ENCODE results near the gene GARIN5A. TPM values are rescaled to one million over a fixed set of nuclear protein-coding genes. Genes with fewer than 3 reads are reported as not detected.
A peak's percentile ranks its signal among the peaks of the same experiment; 100 is the strongest.

The GARIN5A gene
- total RNA-seq, 2 donors from 2014 or later, result 0.76 TPM; not detected in 1

GRCh38 chr19:50460161-50460765 is 16.4 kb downstream of the GARIN5A start:
- no peaks in the 10 kb centered on the region for H3K9me3 Mint-ChIP-seq
- H3K4me3 Mint-ChIP-seq, result peak overlapping the region; percentile 68 to 78
- peak; percentile 37 to 42 for DNase-seq
- peaks cover 17% of the 10 kb centered on the region for H3K27me3 Mint-ChIP-seq (ENCODE audit: low read depth)
- peaks cover 19% of the 10 kb centered on the region for H3K4me1 Mint-ChIP-seq (ENCODE audit: low read depth)
- H3K36me3 Mint-ChIP-seq (ENCODE audit: insufficient read depth in 2 of 2), result no peaks in the 10 kb centered on the region
- H3K27ac Mint-ChIP-seq, result peak overlapping the region; percentile 26
- ATAC-seq (replicated peaks in 1 of 2), result peak; percentile 76 to 79

- Mint-ChIP-seq H3K27ac (no peak overlapping the region), H3K36me3 (ENCODE audit: insufficient read depth in 2 of 2) (no peaks in the 10 kb centered on the region), H3K9me3 (no peaks in the 10 kb centered on the region), H3K4me3 (peak overlapping the region; percentile 68 to 78), H3K27me3 (ENCODE audit: low read depth) (peaks cover 17% of the 10 kb centered on the region), H3K4me1 (ENCODE audit: low read depth) (peaks cover 19% of the 10 kb centered on the region)
- ATAC-seq (replicated peaks in 1 of 2), result no peak
- DNase-seq, result no peak
These were observed 17.0 kb downstream of the GARIN5A start for GRCh38 chr19:50459638-50460037.

DNA sequence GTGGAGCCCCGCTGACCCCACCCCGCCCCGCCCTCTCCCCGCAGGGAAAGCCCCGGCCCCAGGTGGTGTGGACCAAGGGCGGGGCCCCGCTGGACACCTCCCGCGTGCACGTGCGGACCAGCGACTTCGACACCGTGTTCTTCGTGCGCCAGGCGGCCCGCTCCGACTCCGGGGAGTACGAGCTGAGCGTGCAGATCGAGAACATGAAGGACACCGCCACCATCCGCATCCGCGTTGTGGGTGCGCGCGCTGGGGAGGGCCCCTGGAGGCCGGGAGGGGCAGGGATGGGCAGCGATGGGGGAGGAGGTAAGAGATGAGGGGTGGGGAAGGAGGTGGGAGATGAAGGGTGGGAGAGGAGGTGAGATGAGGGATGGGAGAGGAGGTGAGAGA is 17.6 kb downstream of the GARIN5A start:
- ATAC-seq (replicated peaks in 1 of 2) (no peak), DNase-seq (no peak)
- H3K4me3 Mint-ChIP-seq, result no peak overlapping the region
- peaks cover 17% of the 10 kb centered on the region for H3K27me3 Mint-ChIP-seq (ENCODE audit: low read depth)
- no peaks in the 10 kb centered on the region for H3K9me3 Mint-ChIP-seq
- no peaks in the 10 kb centered on the region for H3K36me3 Mint-ChIP-seq (ENCODE audit: insufficient read depth in 2 of 2)
- no peak overlapping the region for H3K27ac Mint-ChIP-seq
- H3K4me1 Mint-ChIP-seq (ENCODE audit: low read depth), result peaks cover 19% of the 10 kb centered on the region

DNA sequence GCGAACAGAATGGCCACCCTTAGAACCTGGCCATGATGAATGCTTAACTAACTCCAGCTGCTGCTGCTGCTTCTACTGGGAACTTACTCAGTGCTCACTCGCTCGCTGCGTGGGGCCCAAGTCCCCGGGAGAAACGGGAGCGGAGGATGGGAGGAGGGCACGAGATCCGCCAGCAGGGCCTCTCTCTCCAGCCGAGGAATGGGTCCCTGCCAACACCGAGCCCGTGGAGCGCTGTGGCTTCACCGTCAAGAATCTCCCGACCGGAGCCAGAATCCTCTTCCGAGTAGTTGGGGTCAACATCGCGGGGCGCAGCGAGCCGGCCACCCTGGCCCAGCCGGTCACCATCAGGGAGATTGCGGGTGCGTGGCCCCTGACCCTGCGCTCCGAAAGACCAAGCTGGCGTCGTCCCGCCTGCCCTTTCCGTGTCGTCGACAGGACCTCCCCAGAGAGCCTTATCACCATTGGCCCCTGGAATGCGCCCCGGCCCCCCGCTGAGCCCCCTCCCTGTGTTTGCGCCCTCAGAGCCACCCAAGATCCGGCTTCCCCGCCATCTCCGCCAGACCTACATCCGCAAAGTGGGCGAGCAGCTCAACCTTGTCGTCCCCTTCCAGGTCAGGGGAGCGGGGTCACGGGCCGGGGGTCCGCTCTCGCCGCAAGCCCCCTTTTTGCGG is 18.1 kb downstream of the GARIN5A start:
- Mint-ChIP-seq H3K27me3 (ENCODE audit: low read depth) (peaks cover 17% of the 10 kb centered on the region), H3K9me3 (no peaks in the 10 kb centered on the region)
- no peak for ATAC-seq (replicated peaks in 1 of 2)

DNA sequence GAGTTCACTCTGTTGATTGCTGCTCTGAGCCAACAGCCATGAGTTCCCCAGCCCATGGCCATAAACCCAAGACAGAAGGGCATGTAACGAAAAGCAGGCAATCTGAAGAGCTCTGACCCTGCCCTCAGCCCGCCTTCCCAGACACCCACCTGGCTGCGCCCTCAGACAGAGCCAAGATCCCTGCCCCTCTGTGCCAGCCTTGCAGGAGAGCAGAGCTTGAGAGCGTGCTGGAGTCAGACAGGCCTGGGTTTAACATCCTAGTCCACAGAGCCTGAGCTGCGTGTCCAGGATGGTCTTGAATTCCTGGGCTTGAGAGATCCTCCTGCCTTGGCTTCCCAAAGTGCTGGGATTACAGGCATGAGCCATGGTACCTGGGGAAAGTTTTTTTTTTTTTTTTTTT is 19.3 kb downstream of the GARIN5A start:
- Mint-ChIP-seq H3K27me3 (ENCODE audit: low read depth) (peaks cover 17% of the 10 kb centered on the region), H3K36me3 (ENCODE audit: insufficient read depth in 2 of 2) (no peaks in the 10 kb centered on the region), H3K4me1 (ENCODE audit: low read depth) (peaks cover 19% of the 10 kb centered on the region), H3K27ac (no peak overlapping the region), H3K4me3 (no peak overlapping the region), H3K9me3 (no peaks in the 10 kb centered on the region)
- DNase-seq (no peak), ATAC-seq (replicated peaks in 1 of 2) (no peak)

More for the DNA sequence above, 18.1 kb downstream of the GARIN5A start:
- no peak for DNase-seq
- Mint-ChIP-seq H3K27ac (no peak overlapping the region), H3K4me3 (peak overlapping the region in 1 of 2 donors; percentile 34), H3K4me1 (ENCODE audit: low read depth) (peaks cover 19% of the 10 kb centered on the region), H3K36me3 (ENCODE audit: insufficient read depth in 2 of 2) (no peaks in the 10 kb centered on the region)

GRCh38 chr19:50455992-50456391 is 20.7 kb downstream of the GARIN5A start:
- peak overlapping the region; percentile 14 for H3K27ac Mint-ChIP-seq
- no peaks in the 10 kb centered on the region for H3K9me3 Mint-ChIP-seq
- peaks cover 17% of the 10 kb centered on the region for H3K27me3 Mint-ChIP-seq (ENCODE audit: low read depth)
- no peak overlapping the region for H3K4me3 Mint-ChIP-seq
- H3K36me3 Mint-ChIP-seq (ENCODE audit: insufficient read depth in 2 of 2), result no peaks in the 10 kb centered on the region
- ATAC-seq (replicated peaks in 1 of 2), result no peak
- H3K4me1 Mint-ChIP-seq (ENCODE audit: low read depth), result peaks cover 13% of the 10 kb centered on the region
- DNase-seq, result no peak

- no peak overlapping the region for H3K4me3 Mint-ChIP-seq
- H3K4me1 Mint-ChIP-seq (ENCODE audit: low read depth), result no peaks in the 10 kb centered on the region
- ATAC-seq (replicated peaks in 1 of 2), result no peak
- no peak for DNase-seq
- no peaks in the 10 kb centered on the region for H3K9me3 Mint-ChIP-seq
- peaks cover 21% of the 10 kb centered on the region for H3K27me3 Mint-ChIP-seq (ENCODE audit: low read depth)
- no peaks in the 10 kb centered on the region for H3K36me3 Mint-ChIP-seq (ENCODE audit: insufficient read depth in 2 of 2)
- no peak overlapping the region for H3K27ac Mint-ChIP-seq
These were observed 23.4 kb downstream of the GARIN5A start for GRCh38 chr19:50453243-50453642.

- H3K36me3 Mint-ChIP-seq (ENCODE audit: insufficient read depth in 2 of 2), result no peaks in the 10 kb centered on the region
These were observed 25.5 kb downstream of the GARIN5A start for GRCh38 chr19:50451223-50451534.

DNA sequence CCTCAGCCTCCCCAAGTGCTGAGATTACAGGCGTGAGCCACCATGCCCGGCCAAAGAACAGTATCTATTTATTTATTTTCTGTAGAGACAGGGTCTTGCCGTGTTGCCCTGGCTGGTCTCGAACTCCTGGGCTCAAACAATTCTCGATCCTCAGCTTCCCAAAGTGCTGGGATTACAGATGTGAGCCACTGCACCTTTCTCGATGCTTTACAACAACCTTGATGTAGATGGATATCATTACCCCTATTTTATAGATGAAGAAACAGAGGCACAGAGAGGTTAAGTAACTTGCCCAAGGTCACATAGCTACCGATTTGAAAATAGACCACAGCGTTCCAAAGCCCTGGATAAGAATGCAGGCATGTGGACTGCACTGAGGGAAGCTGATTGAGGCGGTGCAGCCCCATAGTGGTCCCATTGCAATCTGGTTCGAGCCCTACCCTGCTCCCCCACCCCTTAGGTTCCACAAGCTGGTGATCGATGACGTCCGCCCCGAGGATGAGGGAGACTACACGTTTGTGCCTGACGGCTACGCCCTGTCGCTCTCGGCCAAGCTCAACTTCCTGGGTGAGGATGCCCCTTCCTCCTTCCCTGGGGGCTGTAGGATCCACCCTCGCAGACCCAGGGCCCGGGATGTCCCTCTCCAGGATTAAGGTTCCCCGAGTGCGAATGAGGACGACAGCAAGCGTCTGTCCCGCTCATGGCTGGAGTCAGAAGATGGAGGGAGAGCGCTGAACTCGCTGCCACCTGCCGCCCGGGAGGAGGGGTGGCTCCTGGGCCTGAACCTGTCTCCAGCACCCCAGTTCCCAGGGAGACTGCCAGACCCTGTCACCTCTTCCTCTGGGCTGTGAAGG is 26.1 kb downstream of the GARIN5A start:
- H3K36me3 Mint-ChIP-seq (ENCODE audit: insufficient read depth in 2 of 2), result no peaks in the 10 kb centered on the region
- no peak for DNase-seq
- no peak for ATAC-seq (replicated peaks in 1 of 2)
- no peak overlapping the region for H3K27ac Mint-ChIP-seq
- peaks cover 0 to 2% of the 10 kb centered on the region in 2 donors for H3K9me3 Mint-ChIP-seq
- H3K4me3 Mint-ChIP-seq, result no peak overlapping the region
- no peaks in the 10 kb centered on the region for H3K4me1 Mint-ChIP-seq (ENCODE audit: low read depth)
- peaks cover 8% of the 10 kb centered on the region for H3K27me3 Mint-ChIP-seq (ENCODE audit: low read depth)

More at GRCh38 chr19:50451223-50451534, 25.5 kb downstream of the GARIN5A start:
- H3K4me3 Mint-ChIP-seq, result no peak overlapping the region
- H3K27me3 Mint-ChIP-seq (ENCODE audit: low read depth), result peaks cover 8% of the 10 kb centered on the region
- no peaks in the 10 kb centered on the region for H3K4me1 Mint-ChIP-seq (ENCODE audit: low read depth)
- ATAC-seq (replicated peaks in 1 of 2), result no peak
- no peak for DNase-seq
- H3K9me3 Mint-ChIP-seq, result peaks cover 0 to 2% of the 10 kb centered on the region in 2 donors
- H3K27ac Mint-ChIP-seq, result no peak overlapping the region

GRCh38 chr19:50449236-50449899 is 27.3 kb downstream of the GARIN5A start:
- H3K36me3 Mint-ChIP-seq (ENCODE audit: insufficient read depth in 2 of 2), result no peaks in the 10 kb centered on the region
- DNase-seq, result no peak
- no peak for ATAC-seq (replicated peaks in 1 of 2)
- H3K27me3 Mint-ChIP-seq (ENCODE audit: low read depth), result peaks cover 10% of the 10 kb centered on the region
- H3K9me3 Mint-ChIP-seq, result peaks cover 0 to 2% of the 10 kb centered on the region in 2 donors
- no peaks in the 10 kb centered on the region for H3K4me1 Mint-ChIP-seq (ENCODE audit: low read depth)
- no peak overlapping the region for H3K4me3 Mint-ChIP-seq
- H3K27ac Mint-ChIP-seq, result no peak overlapping the region

DNA sequence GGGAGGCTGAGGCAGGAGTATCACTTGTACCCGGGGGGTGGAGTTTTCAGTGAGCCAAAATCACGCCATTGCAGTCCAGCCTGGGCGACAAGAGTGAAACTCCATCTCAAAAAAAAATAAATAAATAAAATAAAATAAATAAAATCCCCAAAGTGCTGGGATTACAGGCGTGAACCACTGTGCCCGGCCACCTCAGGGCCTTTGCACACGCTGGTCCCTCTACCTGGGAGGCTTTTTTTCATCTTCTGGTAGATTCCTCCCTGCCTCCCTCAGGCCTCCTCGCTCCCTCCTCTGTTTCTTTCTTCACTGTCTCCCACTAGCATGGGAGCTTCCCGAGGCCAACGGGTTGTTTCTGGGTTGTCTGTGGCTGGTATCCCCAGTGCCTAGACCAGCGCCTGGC is 28.9 kb downstream of the GARIN5A start:
- H3K27me3 Mint-ChIP-seq (ENCODE audit: low read depth), result peaks cover 18% of the 10 kb centered on the region

GRCh38 chr19:50447053-50447452 is 29.6 kb downstream of the GARIN5A start:
- peaks cover 0 to 2% of the 10 kb centered on the region in 2 donors for H3K9me3 Mint-ChIP-seq
- ATAC-seq (replicated peaks in 1 of 2) (no peak), DNase-seq (no peak)
- H3K27ac Mint-ChIP-seq, result no peak overlapping the region
- no peak overlapping the region for H3K4me3 Mint-ChIP-seq
- H3K36me3 Mint-ChIP-seq (ENCODE audit: insufficient read depth in 2 of 2), result no peaks in the 10 kb centered on the region
- H3K27me3 Mint-ChIP-seq (ENCODE audit: low read depth), result peaks cover 18% of the 10 kb centered on the region
- no peaks in the 10 kb centered on the region for H3K4me1 Mint-ChIP-seq (ENCODE audit: low read depth)

More for the DNA sequence above, 28.9 kb downstream of the GARIN5A start:
- Mint-ChIP-seq H3K4me1 (ENCODE audit: low read depth) (no peaks in the 10 kb centered on the region), H3K4me3 (no peak overlapping the region), H3K36me3 (ENCODE audit: insufficient read depth in 2 of 2) (no peaks in the 10 kb centered on the region), H3K27ac (no peak overlapping the region), H3K9me3 (peaks cover 0 to 2% of the 10 kb centered on the region in 2 donors)
- no peak for ATAC-seq (replicated peaks in 1 of 2)
- DNase-seq, result no peak

GRCh38 chr19:50444059-50444458 is 32.6 kb downstream of the GARIN5A start:
- H3K4me1 Mint-ChIP-seq (ENCODE audit: low read depth), result no peaks in the 10 kb centered on the region
- no peak overlapping the region for H3K4me3 Mint-ChIP-seq
- H3K27me3 Mint-ChIP-seq (ENCODE audit: low read depth), result peaks cover 10% of the 10 kb centered on the region
- ATAC-seq (replicated peaks in 1 of 2) (no peak), DNase-seq (no peak)
- H3K9me3 Mint-ChIP-seq, result peaks cover 0 to 2% of the 10 kb centered on the region in 2 donors
- H3K27ac Mint-ChIP-seq, result no peak overlapping the region
- H3K36me3 Mint-ChIP-seq (ENCODE audit: insufficient read depth in 2 of 2), result no peaks in the 10 kb centered on the region
